ENCODE data around the gene SPTSSA.
"Not testable (repeated sequence)": the region's sequence is repeated elsewhere in the genome, so short reads cannot be mapped to it uniquely, and the experiment has no call there.

Gene SPTSSA, protein sequence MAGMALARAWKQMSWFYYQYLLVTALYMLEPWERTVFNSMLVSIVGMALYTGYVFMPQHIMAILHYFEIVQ

DNA sequence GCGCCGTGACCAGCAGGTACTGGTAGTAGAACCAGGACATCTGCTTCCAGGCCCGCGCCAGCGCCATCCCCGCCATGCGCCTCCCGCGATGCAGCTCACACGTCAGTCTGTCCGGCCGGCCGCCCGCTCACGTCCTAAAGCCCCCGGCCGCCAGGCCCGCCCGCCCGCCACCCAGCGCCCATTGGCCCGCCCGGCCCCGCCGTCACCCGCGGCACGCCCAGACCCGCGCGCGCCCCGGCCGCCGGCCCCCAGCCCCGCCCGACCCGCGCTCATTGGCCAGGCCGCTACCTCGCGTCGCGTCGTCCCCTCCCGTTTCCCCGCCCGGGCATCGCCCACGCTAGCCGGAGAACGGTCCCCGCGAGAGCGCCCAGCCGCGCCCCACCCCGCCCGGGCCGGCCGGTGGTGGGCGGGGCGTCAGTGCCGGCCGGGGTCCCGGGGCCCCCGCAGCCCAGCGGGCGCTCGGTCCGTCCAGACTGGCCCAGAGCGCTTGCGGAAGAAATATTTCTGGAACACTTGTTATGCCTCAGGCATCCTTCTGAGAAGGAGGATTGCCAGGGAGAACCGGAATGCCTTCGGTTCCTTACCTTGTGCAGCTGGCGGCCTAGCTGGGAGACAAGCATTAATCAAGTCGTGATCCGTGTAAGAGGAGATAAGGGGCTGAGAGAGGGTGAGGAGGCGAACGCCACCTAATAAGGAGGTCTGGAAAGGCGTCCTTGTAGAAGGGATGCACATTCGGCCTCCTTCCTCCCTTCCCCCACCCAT, at the start of gene SPTSSA:
Gene SPTSSA (minus strand): TSS at position 109 of the 762 bp plus-strand sequence. CDS start 33 bp downstream, at position 76.
- peak; percentile 89 for DNase-seq

DNA sequence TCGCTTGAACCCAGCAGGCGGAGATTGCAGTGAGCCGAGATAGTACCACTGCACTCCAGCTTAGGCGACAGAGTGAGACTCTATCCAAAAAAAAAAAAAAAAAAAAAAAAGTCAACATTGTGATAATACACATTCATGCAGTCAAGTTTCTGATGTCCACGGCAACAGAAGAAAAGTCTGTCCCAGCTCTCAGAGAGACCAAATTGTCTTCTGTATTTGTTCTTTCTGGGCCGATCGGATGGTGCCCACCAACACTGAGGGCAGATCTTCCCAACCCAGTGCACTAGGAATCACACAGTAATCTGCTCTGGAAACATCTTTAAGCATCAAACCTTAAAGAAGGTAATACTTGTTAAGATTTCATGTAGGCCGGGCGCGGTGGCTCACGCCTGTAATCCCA, 45.8 kb upstream of the SPTSSA start:
- DNase-seq, result no peak

DNA sequence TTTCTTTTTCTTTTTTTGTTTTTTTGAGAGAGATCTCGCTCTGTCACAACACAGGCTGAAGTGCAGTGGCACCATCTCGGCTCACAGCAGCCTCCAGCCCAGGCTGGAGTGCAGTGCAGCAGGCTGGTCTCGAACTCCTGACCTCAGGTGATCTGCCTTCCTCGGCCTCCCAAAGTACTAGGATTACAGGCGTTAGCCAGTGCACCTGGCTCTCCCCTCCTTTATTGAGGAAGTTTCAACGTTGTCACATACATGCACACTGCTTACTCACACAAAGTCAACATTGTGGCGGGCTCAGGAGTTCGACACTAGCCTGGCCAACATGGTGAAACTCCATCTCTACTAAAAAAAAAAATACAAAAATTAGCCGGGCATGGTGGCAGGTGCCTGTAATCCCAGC, 45.4 kb upstream of the SPTSSA start:
- no peak for DNase-seq

DNA sequence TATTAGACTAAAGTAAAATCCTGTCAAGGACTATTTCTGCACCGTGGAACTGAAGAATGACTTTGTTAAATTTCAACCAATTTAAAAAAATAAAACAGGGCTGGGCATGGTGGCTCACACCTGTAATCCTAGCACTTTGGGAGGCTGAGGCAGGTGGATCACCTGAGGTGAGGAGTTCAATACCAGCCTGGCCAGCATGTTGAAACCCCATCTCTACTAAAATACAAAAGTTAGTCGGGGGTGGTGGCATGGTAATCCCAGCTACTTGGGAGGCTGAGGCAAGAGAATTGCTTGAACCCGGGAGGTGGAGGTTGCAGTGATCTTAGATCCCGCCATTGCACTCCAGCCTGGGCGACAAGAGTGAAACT, 43.1 kb upstream of the SPTSSA start:
- DNase-seq, result not testable (repeated sequence)

DNA sequence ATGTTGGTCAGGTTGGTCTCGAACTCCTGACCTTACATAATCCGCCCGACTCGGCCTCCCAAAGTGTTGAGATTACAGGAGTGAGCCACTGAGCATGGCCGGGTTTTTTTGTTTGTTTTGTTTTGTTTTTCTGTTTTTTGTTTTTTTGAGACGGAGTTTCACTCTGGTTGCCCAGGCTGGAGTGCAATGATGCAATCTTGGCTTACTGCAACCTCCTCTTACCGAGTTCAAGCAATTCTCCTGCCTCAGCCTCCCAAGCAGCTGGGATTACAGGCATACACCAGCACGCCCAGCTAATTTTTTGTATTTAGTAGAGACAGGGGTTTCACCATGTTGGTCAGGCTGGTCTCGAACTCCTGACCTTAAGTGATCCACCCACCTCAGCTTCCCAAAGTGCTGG, 42.0 kb upstream of the SPTSSA start:
- not testable (repeated sequence) for DNase-seq

DNA sequence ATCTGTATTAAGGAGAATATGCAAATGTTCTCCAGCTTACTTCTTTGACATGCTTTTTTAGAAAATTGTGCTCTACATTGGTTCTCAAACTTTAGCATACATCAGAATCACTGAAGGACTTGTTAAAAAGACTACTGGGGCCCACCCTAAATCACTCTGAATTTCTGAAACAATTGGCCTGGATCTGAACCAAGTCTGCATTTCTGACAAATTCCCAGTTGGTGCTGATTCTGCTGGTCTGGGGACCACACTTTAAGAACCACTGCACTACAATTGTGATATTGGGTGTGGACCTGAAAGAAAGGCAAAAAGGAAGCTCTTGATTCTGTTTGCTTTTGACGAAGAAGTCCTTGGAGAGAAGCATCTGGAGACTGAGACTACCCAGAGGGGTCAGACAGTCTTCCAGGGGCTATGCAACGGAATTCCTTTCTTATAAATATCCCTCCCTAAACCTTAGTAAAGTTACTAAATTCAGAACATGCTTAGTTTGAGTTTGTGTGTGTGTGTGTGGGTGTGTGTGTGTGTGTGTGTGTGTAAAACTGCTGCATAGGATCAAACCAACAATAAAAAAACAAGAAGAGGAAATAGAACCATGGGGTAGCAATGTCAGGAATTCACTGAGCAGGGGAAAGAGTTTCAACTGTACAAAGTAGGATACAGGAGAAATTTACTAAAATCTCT, 40.6 kb upstream of the SPTSSA start:
- DNase-seq, result no peak

DNA sequence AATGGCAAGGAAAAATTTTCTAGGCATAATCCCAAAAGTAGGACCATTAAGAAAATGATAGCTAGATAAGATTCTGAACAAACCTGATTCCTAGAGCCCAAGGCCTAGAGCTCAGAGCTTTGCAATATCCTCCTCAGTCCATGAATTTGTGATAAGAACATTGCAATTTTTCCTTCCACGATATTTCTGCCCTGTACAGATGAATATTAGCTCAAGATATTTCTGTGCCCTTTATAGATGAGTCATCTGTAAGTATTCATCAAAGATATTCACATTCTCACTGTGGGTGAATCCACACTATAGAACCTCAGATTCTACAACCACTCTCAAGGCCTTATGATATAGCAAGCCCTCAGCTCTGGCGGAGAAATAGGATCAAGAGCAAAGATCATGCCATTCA, 40.0 kb upstream of the SPTSSA start:
- no peak for DNase-seq

DNA sequence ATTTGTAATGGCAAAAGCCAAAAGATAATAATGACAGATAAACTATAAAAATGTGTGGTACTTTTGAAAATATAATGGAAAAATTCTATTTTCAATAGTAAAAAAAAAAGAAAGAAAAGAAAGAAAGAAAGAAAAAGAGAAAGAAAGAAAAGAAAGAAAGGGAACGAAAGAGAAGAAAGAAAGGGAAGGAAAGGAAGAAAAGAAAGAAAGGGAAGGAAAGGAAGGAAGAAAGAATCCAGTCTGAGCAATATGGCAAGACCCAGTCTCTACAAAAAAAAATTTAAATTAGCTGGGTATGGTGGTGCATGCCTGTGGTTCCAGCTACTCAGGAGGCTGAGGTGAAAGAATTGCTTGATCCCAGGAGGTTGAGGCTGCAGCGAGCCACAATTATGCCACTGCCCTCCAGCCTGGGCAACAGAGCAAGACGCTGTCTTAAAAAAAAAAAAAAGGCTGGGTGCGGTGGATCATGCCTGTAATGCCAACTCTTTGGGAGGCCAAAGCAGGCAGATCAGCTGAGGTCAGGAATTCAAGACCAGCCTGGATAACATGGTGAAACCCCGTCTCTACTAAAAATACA, 39.1 kb upstream of the SPTSSA start:
- no peak for DNase-seq

DNA sequence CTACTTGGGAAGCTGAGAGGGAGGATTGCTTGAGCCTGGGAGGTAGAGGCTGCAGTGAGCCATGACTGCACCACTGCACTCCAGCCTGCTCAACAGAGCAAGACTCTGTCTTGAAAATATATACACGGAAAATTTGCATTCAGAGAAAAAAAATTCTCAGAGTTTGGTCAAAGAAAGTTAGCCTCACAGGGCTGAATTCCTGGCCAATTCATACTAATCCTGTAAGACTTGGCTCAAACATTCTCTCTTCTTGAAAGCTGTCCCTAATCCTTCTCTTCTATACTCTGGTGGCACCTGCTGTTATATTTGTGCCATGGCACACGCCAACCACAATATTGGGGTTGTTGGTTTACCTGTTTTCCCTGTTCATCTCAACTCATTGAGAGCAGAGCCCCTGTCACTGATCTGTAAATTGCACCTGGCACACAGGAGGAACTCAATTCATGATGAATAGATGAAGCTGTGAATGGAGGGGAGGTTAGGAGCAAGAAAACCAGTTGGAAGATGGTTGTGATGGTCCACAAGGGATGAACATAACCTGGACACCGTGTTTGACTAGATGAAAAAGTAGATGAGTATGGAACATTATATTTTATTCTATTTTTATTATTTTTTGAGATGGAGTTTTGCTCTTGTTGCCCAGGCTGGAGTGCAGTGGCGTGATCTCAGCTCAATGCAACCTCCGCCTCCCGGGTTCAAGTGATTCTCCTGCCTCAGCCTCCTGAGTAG, 36.8 kb upstream of the SPTSSA start:
- peak; percentile 14 for DNase-seq

DNA sequence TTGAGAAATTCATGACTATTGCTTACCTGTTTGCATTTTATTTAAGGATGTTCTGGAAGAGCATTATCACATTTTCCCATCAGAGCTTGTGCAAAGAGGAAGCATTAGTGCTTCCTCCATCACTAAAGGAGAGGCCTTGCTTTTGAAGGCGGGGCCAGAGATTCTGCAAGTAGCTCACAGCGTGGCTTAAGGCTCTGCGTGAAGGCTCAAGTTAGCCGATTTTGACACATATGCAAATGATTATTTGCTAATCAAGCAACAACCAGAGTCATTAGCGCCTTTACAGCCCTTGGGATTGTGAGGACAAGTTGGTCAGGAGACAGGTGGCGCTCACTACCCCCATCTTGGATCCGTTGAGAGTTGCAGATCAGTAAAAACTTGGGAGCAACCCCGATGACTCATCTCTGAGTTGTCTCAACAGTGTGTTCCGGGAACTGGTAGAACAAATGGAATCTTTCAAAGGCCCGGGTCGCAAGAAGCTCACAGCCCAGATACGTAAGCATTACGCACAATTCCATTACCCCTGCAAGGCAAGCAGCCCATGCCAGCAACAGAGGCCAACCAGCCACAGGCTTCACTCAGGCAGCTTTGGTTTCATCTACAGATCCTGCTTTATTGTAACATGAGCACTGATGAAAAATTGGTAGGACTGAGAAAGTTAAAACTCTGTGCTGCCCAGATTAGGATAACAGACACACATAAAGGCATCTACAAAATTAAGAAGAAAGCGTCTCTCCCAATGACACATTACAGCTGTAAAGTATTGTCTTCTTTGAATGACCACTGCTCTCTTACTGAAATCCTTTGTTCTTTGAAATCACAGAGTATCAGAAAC, 34.9 kb upstream of the SPTSSA start:
- no peak for DNase-seq

DNA sequence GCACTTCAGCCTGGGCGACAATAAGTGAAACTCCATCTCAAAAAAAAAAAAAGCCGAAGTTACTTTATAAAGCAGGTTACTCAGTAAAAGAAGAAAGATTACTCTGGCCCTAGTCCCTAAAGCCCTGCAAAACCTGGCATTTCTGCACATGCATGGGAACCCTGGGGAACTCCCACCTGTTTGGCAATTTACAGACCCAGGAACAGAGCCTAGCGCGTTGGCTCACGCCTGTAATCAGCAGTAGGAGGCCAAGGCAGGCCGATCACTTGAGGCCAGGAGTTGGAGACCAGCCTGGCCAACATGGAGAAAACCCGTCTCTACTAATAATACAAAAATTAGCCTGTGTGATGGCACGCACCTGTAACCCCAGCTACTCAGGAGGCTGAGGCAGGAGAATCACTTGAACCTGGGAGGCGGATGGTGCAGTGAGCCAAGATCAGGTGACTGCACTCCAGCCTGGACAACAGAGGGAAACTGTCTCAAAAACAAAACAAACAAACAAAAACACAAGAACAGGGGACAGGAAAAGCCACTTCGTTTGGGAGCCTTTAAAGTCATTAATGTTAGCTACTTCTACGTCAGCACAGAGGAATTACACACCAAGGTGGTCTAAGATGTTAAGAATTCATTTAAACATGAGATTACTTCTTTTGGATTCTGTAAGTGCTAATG, 34.1 kb upstream of the SPTSSA start:
- no peak for DNase-seq

DNA sequence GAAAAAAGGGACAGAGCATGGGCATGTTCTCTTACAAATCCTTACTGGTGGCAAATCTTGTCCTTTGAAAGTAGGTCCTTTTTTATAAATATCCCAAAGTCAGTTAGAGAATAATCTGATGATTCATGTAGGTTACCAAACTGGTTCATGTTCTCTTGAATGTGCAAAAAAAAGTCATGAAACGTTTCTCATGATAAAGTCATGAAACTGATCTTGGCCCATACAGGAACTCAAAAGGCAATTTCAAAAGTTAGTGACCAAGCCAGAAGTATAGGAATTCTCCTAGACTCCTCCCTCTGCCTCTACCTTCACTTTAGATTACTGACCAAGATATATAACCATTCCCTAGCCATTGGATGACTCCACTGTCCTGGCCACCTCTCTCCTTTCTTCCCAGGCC, 27.3 kb upstream of the SPTSSA start:
- DNase-seq, result no peak

DNA sequence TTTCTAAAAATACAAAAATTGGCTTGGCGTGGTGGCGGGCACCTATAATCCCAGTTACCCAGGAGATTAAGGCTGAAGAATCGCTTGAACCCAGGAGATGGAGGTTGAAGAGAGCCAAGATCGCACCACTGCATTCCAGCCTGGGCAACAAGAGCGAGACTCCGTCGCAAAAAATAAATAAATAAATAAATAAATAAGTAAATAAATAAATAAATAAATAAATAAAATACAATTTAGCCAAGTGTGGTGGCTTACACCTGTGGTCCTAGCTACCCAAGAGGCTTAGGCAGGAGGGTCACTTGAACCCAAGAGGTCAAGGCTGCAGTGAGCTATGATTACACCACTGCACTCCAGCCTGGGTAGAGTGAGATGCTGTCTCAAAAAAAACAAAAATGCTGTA, 26.5 kb upstream of the SPTSSA start:
- no peak for DNase-seq

DNA sequence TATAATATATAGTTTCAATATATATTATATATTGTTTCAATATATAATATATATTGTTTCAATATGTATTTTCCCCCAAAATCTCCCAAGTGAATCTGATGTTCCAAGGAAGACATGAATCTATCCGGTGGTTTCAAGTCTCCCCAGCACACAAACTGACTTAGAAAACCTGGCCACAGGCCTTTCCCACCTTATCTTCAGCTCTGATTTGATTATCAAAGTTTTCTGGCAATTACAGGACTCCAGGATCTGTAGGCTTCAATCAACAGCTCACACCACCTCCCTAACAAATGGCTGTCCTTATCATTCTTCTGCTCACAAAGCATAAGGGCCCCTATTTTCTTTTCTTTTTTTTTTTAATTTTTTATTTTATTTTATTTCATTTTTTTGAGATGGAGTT, 22.7 kb upstream of the SPTSSA start:
- no peak for DNase-seq

DNA sequence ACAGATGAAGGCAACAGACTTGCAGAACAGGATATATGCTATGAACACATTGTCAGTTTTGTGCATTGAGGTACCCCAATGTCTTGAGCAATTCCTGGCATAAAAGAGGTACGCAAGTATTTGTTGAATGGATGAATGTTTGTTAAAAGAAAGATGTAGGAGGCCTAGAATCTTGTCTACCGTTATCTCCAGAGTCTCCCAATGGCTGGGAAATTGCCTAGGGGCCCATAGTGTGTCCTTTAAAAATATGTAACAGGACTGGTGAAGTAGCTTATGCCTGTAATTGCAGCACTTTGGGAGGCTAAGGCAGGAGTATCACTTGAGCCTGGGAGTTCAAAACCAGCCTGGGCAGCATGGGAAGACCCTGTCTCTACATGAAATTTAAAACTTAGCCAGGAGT, 20.4 kb upstream of the SPTSSA start:
- no peak for DNase-seq

DNA sequence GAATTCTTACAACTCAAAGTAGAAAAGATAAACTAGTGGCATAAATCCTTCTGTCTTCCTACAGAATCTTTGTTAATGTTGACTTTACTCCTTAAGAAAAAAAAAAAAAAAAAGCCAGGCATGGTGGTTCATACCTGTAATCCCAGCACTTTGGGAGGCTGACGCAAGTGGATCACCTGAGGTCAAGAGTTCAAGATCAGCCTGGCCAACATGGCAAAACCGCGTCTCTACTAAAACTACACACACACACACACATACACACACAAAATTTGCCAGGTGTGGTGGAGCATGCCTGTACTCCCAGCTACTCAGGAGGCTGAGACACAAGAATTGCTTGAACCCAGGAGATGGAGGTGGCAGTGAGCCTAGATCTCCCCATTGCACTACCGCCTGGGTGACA, 17.7 kb upstream of the SPTSSA start:
- DNase-seq, result no peak

DNA sequence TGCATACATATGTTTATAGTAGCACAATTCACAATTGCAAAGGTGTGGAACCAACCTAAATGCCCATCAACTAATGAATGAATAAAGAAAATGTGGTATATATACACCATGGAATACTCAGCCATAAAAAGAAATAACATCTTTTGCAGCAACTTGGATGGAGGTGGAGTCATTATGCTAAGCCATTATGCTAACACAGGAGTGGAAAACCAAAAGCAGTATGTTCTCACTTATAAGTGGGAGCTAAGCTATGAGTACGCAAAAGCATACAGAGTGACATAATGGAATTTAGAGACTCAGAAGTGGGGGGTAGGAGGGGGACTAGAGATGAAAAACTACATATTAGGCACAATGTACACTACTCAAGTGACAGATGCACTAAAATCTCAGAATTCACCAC, 16.2 kb upstream of the SPTSSA start:
- no peak for DNase-seq

DNA sequence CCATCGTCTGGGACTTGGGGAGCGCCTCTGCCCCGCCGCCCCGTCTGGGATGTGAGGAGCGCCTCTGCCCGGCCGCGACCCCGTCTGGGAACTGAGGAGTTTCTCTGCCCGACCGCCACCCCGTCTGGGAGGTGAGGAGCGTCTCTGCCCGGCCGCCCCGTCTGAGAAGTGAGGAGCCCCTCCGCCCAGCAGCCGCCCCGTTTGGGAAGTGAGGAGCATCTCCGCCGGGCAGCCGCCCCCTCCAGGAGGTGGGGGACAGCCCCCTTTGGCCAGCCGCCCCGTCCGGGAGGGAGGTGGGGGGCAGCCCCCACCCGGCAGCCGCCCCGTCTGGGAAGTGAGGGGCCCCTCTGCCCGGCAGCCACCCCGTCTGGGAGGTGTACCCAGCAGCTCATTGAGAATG, 14.0 kb upstream of the SPTSSA start:
- DNase-seq, result not testable (repeated sequence)

DNA sequence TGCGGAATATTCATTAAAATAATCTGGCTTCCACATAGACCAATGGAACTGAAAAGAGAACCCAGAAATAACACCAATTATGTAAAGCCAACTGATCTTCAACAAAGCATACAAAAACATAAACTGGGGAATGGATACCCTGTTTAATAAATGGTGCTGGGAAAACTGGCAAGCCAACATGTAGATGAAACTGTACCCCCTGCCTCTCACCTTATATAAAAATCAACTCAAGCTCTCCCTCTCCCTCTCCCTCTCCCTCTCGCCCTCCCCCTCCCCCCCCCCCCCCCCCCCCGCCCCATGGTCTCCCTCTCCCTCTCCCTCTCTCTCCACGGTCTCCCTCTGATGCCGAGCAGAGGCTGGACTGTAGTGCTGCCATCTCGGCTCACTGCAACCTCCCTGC, 13.1 kb upstream of the SPTSSA start:
- no peak for DNase-seq

DNA sequence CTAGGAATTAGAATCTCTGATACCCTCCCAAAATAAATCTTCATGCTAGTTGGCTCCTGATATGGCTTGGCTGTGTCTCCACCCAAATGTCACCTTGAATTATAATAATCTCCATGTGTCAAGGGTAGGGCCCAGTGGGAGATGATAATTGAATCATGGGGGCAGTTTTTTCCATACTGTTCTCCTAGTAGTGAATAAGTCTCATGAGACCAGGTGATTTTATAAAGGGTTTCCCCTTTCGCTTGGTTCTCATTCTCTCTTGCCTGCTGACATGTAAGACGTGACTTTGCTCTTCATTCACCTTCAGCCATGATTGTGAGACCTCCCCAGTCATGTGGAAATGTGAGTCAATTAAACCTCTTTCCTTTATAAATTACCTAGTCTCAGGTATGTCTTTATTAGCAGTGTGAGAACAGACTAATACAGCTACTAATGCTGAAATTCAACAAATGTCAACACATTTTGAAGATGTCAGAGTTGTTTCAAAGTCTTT, 12.2 kb upstream of the SPTSSA start:
- DNase-seq, result no peak

DNA sequence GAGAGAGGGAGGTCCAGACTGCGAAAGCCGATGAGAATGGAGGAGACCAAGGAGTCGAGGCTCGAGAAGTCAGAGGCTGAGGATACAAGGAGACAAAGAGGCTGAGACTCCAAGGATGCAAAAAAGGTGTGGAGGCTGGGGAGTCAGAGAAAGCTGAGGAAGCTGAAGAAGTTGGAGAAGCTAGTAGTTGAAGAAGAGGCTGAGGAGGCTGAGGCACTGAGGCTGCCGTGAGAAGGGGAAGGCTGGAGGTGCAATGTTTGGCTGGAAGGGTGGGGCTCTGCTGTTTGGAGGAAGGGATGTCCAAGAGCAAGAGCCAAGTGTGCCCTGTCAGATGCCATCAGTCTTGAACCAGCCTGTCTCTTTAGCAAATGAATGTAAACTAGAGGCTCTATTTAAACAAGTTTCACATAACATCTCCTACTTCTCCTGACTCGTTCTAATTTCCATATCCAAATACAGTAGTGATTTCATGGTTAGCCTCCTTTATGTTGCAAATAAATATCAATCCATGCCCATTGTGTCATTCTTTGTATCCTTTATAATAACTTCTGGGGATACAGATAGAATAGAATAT, 10.8 kb upstream of the SPTSSA start:
- DNase-seq, result no peak
